GM12872 (cell line): Measurements from ENCODE around the gene ZNF17.

Experiments
- TF ChIP-seq, protein P1 (sequence below): IDR thresholded peaks from 3 replicates; pipeline ENCODE4 v1.5.1; 2011; ENCODE audit warnings: low read depth, mild to moderate bottlenecking, low read length, moderate library complexity; ENCODE audit not compliant: insufficient read depth

The ZNF17 gene

GRCh38 chr19:57403737-57404563, 7.0 kb upstream of the ZNF17 start:
- TF ChIP-seq, protein P1, sequence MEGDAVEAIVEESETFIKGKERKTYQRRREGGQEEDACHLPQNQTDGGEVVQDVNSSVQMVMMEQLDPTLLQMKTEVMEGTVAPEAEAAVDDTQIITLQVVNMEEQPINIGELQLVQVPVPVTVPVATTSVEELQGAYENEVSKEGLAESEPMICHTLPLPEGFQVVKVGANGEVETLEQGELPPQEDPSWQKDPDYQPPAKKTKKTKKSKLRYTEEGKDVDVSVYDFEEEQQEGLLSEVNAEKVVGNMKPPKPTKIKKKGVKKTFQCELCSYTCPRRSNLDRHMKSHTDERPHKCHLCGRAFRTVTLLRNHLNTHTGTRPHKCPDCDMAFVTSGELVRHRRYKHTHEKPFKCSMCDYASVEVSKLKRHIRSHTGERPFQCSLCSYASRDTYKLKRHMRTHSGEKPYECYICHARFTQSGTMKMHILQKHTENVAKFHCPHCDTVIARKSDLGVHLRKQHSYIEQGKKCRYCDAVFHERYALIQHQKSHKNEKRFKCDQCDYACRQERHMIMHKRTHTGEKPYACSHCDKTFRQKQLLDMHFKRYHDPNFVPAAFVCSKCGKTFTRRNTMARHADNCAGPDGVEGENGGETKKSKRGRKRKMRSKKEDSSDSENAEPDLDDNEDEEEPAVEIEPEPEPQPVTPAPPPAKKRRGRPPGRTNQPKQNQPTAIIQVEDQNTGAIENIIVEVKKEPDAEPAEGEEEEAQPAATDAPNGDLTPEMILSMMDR: no peak

DNA sequence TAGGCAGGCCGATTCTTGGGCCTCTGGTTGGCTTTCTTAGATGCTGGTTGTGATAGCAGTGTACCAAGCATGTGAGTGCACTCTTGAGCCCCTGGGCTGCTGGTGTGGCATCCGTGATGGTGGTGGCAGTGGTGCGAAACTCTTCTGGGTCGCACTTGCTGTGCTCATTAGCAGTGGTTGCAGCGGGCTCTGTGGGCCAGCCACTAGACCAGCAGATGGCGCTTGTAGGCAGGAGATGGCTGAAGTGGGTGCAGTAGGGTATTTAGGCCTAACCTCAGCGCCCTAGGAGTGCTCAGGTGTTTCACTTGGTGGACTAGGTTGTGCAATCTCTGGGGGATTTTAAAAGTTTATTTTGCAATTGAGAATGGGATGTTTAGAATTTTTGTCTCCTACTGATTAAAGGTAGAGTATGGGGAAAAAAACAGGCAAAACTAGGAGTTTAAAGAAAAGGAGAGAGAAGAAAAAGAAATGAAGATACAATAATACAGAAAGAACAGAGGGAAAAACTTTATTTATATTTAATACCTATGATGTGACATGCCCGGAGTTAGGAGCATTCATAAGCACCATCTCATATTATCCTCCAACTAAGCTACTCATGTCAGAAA, 4.3 kb upstream of the ZNF17 start:
- TF ChIP-seq, protein P1: peak; percentile 78

DNA sequence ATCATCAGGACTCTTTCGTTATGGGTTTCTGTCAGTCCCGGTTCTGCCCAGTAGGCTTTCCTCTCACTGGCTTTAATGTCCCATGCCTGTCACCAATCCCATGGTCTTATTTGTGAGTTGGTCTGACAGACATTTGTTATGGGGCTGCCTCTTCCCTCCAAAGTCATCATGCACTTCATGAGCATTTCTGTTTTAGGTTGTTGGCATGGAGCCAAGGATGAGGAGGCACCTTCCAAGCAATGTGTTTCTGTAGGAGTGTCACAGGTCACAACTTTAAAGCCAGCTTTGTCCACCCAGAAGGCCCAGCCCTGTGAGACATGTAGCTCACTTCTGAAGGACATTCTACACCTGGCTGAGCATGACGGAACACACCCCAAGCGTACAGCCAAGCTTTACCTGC, 8.5 kb downstream of the ZNF17 start:
- TF ChIP-seq, protein P1: no peak

- TF ChIP-seq, protein P1: no peak
Observed at GRCh38 chr19:57421037-57421436, 10.1 kb downstream of the ZNF17 start.

GRCh38 chr19:57434386-57435061, 23.6 kb downstream of the ZNF17 start:
- TF ChIP-seq, protein P1: no peak

DNA sequence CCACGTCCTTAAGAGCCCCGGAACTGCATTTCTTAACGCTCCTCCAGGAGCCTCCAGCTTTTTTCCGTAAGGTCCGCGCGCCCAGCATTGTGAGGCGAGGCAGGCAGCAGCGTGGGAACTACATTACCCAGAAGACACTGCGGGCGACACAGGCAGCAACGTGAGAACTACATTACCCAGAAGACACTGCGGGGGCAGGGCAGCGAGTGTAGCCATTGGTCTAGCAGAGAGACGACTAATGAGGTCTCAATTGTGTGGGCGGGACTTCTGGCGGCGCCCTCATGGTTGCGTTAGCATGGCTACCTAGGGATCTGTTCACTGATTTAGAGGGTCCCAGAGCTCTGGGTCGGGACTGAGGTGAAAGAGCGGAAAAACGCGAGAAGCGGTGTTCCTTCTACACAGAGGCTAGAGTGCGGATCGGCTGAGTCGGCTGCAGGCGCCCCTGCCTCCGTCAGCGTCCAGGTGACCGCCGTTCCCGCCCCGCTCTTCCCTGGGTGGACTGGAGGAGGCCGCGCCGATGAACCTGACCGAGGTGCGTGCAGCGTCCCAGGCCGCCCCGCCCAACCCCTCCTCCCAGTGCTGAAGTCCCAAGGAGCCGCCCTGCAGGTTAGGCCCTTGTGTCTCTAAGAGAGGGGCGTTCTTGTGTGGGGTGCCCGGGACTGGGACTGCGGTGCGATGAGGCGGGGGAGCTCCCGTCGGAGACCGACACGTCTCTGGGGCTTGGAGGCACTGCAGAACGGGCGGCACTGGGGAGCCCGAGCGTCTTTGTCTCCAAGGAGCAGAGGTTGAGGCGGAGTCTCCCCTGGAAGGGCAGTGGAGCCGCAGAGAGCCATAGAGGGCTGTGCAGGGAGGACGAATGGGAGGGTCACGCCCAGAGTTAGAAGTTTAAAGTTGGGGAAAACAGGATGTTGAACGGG, 24.4 kb downstream of the ZNF17 start, which contains the start of gene ZNF749:
TSS of gene ZNF749 (plus strand) at position 264 of the 917 bp plus-strand sequence. CDS start at position 518, 254 bp downstream.
- TF ChIP-seq, protein P1: no peak
